Measurements from ENCODE around the gene BRK1.
"Not testable (repeated sequence)": the region's sequence is repeated elsewhere in the genome, so short reads cannot be mapped to it uniquely, and the experiment has no call there.

Gene BRK1

GRCh38 chr3:10115326-10116137 lies at the start of gene BRK1:
BRK1 (plus strand) TSS chr3:10115675; CDS start chr3:10115702, 27 bp downstream.
- no peak for TF ChIP-seq CTCF (IDR thresholded peaks at IDR 0.05; ENCODE audit: low read length)
- no peak for TF ChIP-seq EZH2 (IDR thresholded peaks at IDR 0.05; ENCODE audit: borderline replicate concordance, low read length)
- Histone ChIP-seq H2AFZ (ENCODE audit: low read length) (no peak within 1 kb of the TSS), H3K27ac (ENCODE audit: low read depth, low read length, poor library complexity, severe bottlenecking) (peak within 1 kb of the TSS; percentile 42)

GRCh38 chr3:10070077-10070476 lies 45.4 kb upstream of the BRK1 start:
- not testable (repeated sequence) for H3K4me2 ChIP-seq (ENCODE audit: low read length); H3F3A ChIP-seq (ENCODE audit: insufficient read depth, low read length); H3K79me2 ChIP-seq (ENCODE audit: insufficient read depth, low read length); H3K9me3 ChIP-seq (ENCODE audit: low read length); H3K4me3 ChIP-seq (ENCODE audit: low read depth, low read length, poor library complexity, severe bottlenecking); H3K27ac ChIP-seq (ENCODE audit: low read depth, low read length, poor library complexity, severe bottlenecking); H3K4me1 ChIP-seq (ENCODE audit: insufficient read depth, low read length, severe bottlenecking); H4K20me1 ChIP-seq (ENCODE audit: insufficient read depth, low read length); H3K9ac ChIP-seq (ENCODE audit: low read length); H3K27me3 ChIP-seq (ENCODE audit: insufficient read depth, low read length); H3K9me2 ChIP-seq (ENCODE audit: low read depth, low read length); H2AFZ ChIP-seq (ENCODE audit: low read length)
- H3K36me3 ChIP-seq (ENCODE audit: insufficient read depth, low read length), result peaks cover 52% of the 10 kb centered on the region

More at GRCh38 chr3:10115326-10116137, at the start of gene BRK1:
- H3F3A ChIP-seq (ENCODE audit: insufficient read depth, low read length), result no peaks in the 10 kb centered on the region
- H3K9me3 ChIP-seq (ENCODE audit: low read length), result no peaks in the 10 kb centered on the region
- H3K36me3 ChIP-seq (ENCODE audit: insufficient read depth, low read length), result peaks cover 33% of the 10 kb centered on the region; the same call in 1 of the 2 replicates
- H3K4me2 ChIP-seq (ENCODE audit: low read length), result peak within 1 kb of the TSS; percentile 81
- peaks cover 24% of the 10 kb centered on the region for H3K4me1 ChIP-seq (ENCODE audit: insufficient read depth, low read length, severe bottlenecking)
- H3K9me2 ChIP-seq (ENCODE audit: low read depth, low read length), result no peaks in the 10 kb centered on the region
- no peaks in the 10 kb centered on the region for H3K27me3 ChIP-seq (ENCODE audit: insufficient read depth, low read length)
- H3K9ac ChIP-seq (ENCODE audit: low read length), result peak within 1 kb of the TSS; percentile 91
- no peaks in the 10 kb centered on the region for H4K20me1 ChIP-seq (ENCODE audit: insufficient read depth, low read length)
- H3K79me2 ChIP-seq (ENCODE audit: insufficient read depth, low read length), result peaks cover 45% of the 10 kb centered on the region
- peak within 1 kb of the TSS; percentile 91 for H3K4me3 ChIP-seq (ENCODE audit: low read depth, low read length, poor library complexity, severe bottlenecking)

- Histone ChIP-seq H3F3A (ENCODE audit: insufficient read depth, low read length) (no peaks in the 10 kb centered on the region), H3K36me3 (ENCODE audit: insufficient read depth, low read length) (peaks cover 52% of the 10 kb centered on the region), H3K9ac (ENCODE audit: low read length) (no peak overlapping the region), H3K9me3 (ENCODE audit: low read length) (no peaks in the 10 kb centered on the region), H3K27me3 (ENCODE audit: insufficient read depth, low read length) (no peaks in the 10 kb centered on the region), H3K27ac (ENCODE audit: low read depth, low read length, poor library complexity, severe bottlenecking) (no peak overlapping the region), H3K9me2 (ENCODE audit: low read depth, low read length) (no peaks in the 10 kb centered on the region), H3K4me1 (ENCODE audit: insufficient read depth, low read length, severe bottlenecking) (no peaks in the 10 kb centered on the region), H2AFZ (ENCODE audit: low read length) (no peak overlapping the region), H3K4me3 (ENCODE audit: low read depth, low read length, poor library complexity, severe bottlenecking) (no peak overlapping the region), H3K79me2 (ENCODE audit: insufficient read depth, low read length) (no peaks in the 10 kb centered on the region), H4K20me1 (ENCODE audit: insufficient read depth, low read length) (no peaks in the 10 kb centered on the region), H3K4me2 (ENCODE audit: low read length) (no peak overlapping the region)
- TF ChIP-seq CTCF (IDR thresholded peaks at IDR 0.05; ENCODE audit: low read length) (no peak), EZH2 (IDR thresholded peaks at IDR 0.05; ENCODE audit: borderline replicate concordance, low read length) (no peak)
Measured at GRCh38 chr3:10074666-10075065, 40.8 kb upstream of the BRK1 start.

GRCh38 chr3:10081871-10082270 lies 33.6 kb upstream of the BRK1 start:
- Histone ChIP-seq H3K9me2 (ENCODE audit: low read depth, low read length) (no peaks in the 10 kb centered on the region), H3K27me3 (ENCODE audit: insufficient read depth, low read length) (no peaks in the 10 kb centered on the region), H3K9me3 (ENCODE audit: low read length) (no peaks in the 10 kb centered on the region), H3F3A (ENCODE audit: insufficient read depth, low read length) (no peaks in the 10 kb centered on the region), H3K27ac (ENCODE audit: low read depth, low read length, poor library complexity, severe bottlenecking) (no peak overlapping the region), H3K4me3 (ENCODE audit: low read depth, low read length, poor library complexity, severe bottlenecking) (no peak overlapping the region), H3K4me1 (ENCODE audit: insufficient read depth, low read length, severe bottlenecking) (no peaks in the 10 kb centered on the region), H3K79me2 (ENCODE audit: insufficient read depth, low read length) (no peaks in the 10 kb centered on the region), H3K4me2 (ENCODE audit: low read length) (no peak overlapping the region), H3K36me3 (ENCODE audit: insufficient read depth, low read length) (peaks cover 86% of the 10 kb centered on the region), H4K20me1 (ENCODE audit: insufficient read depth, low read length) (no peaks in the 10 kb centered on the region), H3K9ac (ENCODE audit: low read length) (no peak overlapping the region), H2AFZ (ENCODE audit: low read length) (no peak overlapping the region)
- no peak for TF ChIP-seq CTCF (IDR thresholded peaks at IDR 0.05; ENCODE audit: low read length)
- TF ChIP-seq EZH2 (IDR thresholded peaks at IDR 0.05; ENCODE audit: borderline replicate concordance, low read length), result no peak
